B cell (primary cell): ENCODE measurements around the gene AGBL4. TPM values are rescaled to one million over a fixed set of nuclear protein-coding genes. Genes with fewer than 3 reads are reported as not detected.

Experiments used
- ATAC-seq: fragments of 200-7000 bp; cut with Tn5 transposase; one replicate; pipeline ENCODE4 v1.10.0; 2021; ENCODE audit warnings: low read depth, mild to moderate bottlenecking, moderate number of reproducible peaks, moderate library complexity
- CTCF ChIA-PET: fragments of 350-600 bp; sonication (Branson Sonifier 250); formaldehyde crosslinking; loops from one replicate; lab custom pipeline; 2021; ENCODE audit warnings: antibody characterized with exemption, inconsistent platforms; lab: Charles Lee
- POLR2A ChIA-PET: fragments of 350-600 bp; sonication (Branson Sonifier 250); formaldehyde crosslinking; loops from one replicate; lab custom pipeline; 2021; ENCODE audit warnings: antibody characterized with exemption; lab: Charles Lee
- DNase-seq: peaks from one replicate; pipeline ENCODE4 v3.0.0; 2013
- H2AFZ ChIP-seq: 2 replicates; pipeline ENCODE4 v1.6.1; 2012; ENCODE audit warnings: mild to moderate bottlenecking, low read depth, low read length; ENCODE audit not compliant: insufficient read depth, poor library complexity, severe bottlenecking
- H3K27ac ChIP-seq, 2 donors: 1 replicate in 1 of 2; 2 replicates in 1 of 2; pipeline ENCODE4 v1.5.1; 2012 to 2013; ENCODE audit warnings: low read length in 2 of 2, mild to moderate bottlenecking in 2 of 2, moderate library complexity in 1 of 2
- H3K27me3 ChIP-seq, 4 experiments: fragments of 200-600 bp in 1 of 4; sonication (generic) in 1 of 4; replicated peaks in 1 of 4; 1 replicate in 2 of 4; 2 replicates in 2 of 4; pipeline versions ENCODE4 v1.6.1 to v1.7.0; 2013 to 2016; ENCODE audit warnings: low read length in 3 of 4, mild to moderate bottlenecking in 2 of 4, mixed read lengths in 1 of 4, moderate library complexity in 1 of 4; ENCODE audit not compliant: insufficient read depth in 4 of 4, control insufficient read depth in 3 of 4; ENCODE audit errors: control extremely low read depth in 1 of 4
- H3K36me3 ChIP-seq, 2 experiments: replicated peaks in 1 of 2; 1 replicate in 1 of 2; 2 replicates in 1 of 2; pipeline versions ENCODE4 v1.6.1 to v1.7.1; 2013; ENCODE audit warnings: low read length in 1 of 2; ENCODE audit not compliant: insufficient read depth in 2 of 2, control insufficient read depth in 1 of 2; ENCODE audit errors: control extremely low read depth in 1 of 2, extremely low read depth in 1 of 2
- H3K4me1 ChIP-seq, 2 donors: fragments of 200-600 bp in 1 of 2; sonication (generic) in 1 of 2; 1 replicate in 1 of 2; 2 replicates in 1 of 2; pipeline versions ENCODE4 v1.5.1 to v1.6.1; 2013 to 2017; ENCODE audit warnings: low read length in 2 of 2; ENCODE audit not compliant: control insufficient read depth in 2 of 2, insufficient read depth in 2 of 2
- H3K4me2 ChIP-seq: replicated peaks from 2 replicates; pipeline ENCODE3; 2012; ENCODE audit warnings: mild to moderate bottlenecking, low read depth, low read length; ENCODE audit not compliant: poor library complexity, severe bottlenecking
- H3K4me3 ChIP-seq, 5 experiments: fragments of 200-600 bp in 1 of 5; sonication (generic) in 1 of 5; 1 replicate in 3 of 5; 2 replicates in 2 of 5; pipeline versions ENCODE4 v1.5.1 to v1.7.0; 2011 to 2016; ENCODE audit warnings: low read length in 4 of 5, mild to moderate bottlenecking in 4 of 5, low read depth in 2 of 5, control low read depth in 1 of 5, moderate library complexity in 1 of 5; ENCODE audit not compliant: insufficient read depth in 1 of 5; ENCODE audit errors: control extremely low read depth in 1 of 5, extremely low read depth in 1 of 5
- H3K79me2 ChIP-seq: fragments of 200-600 bp; sonication (generic); one replicate; pipeline ENCODE4 v1.6.0; 2016; ENCODE audit warnings: low read length; ENCODE audit not compliant: control insufficient read depth, insufficient read depth
- H3K9ac ChIP-seq: fragments of 200-600 bp; sonication (generic); 2 replicates; pipeline ENCODE4 v1.6.1; 2017; ENCODE audit warnings: mild to moderate bottlenecking, low read length, moderate library complexity
- H3K9me3 ChIP-seq, 3 donors: one replicate each; pipeline versions ENCODE4 v1.6.1 to v1.7.1; 2013; ENCODE audit warnings: low read length in 2 of 3; ENCODE audit not compliant: control insufficient read depth in 2 of 3, insufficient read depth in 1 of 3; ENCODE audit errors: control extremely low read depth in 1 of 3
- H4K20me1 ChIP-seq: 2 replicates; pipeline ENCODE4 v1.6.0; 2012; ENCODE audit warnings: mild to moderate bottlenecking, low read length; ENCODE audit not compliant: insufficient read depth, control insufficient read depth, poor library complexity, severe bottlenecking
- H3K27ac Mint-ChIP-seq: one replicate; pipeline ENCODE4 v1.8.0; 2021; ENCODE audit warnings: mixed read lengths
- H3K27me3 Mint-ChIP-seq: one replicate; pipeline ENCODE4 v1.8.0; 2021; ENCODE audit warnings: mixed read lengths
- H3K4me1 Mint-ChIP-seq: one replicate; pipeline ENCODE4 v1.8.0; 2021; ENCODE audit warnings: mixed read lengths
- H3K4me3 Mint-ChIP-seq: one replicate; pipeline ENCODE4 v1.8.0; 2021; ENCODE audit warnings: mixed read lengths
- H3K9me3 Mint-ChIP-seq: one replicate; pipeline ENCODE4 v1.8.0; 2022; ENCODE audit warnings: mixed read lengths; ENCODE audit not compliant: insufficient read depth
- EZH2 ChIP-seq: IDR thresholded peaks from 2 replicates; pipeline ENCODE4 v1.6.1; 2012; ENCODE audit warnings: borderline replicate concordance, low read depth, mild to moderate bottlenecking, moderate library complexity, low read length; ENCODE audit not compliant: insufficient read depth, poor library complexity, severe bottlenecking
- WGBS: methylation state at CpG from one replicate; pipeline ENCODE4 v1.1.5; 2013; ENCODE audit warnings: missing lambda C conversion rate; ENCODE audit not compliant: insufficient coverage; 5-methylcytosine and 5-hydroxymethylcytosine counted together
- intact Hi-C: fragments of 100-400 bp; cut with micrococcal nuclease; formaldehyde crosslinking; loops from one replicate; pipeline ENCODE4 v1.10.0; 2022
- polyA plus RNA-seq: library from polyadenylated mRNA; depleted of rRNA; stranded (reverse); fragments of >200 nt; gene quantifications from 2 replicates; pipeline ENCODE4 v1.2.3, GENCODE V29; 2012
- total RNA-seq, 2 donors: library from RNA; stranded (reverse); fragments of 120-200 nt in 1 of 2; gene quantifications; 1 replicate in 1 of 2; 2 replicates in 1 of 2; pipeline versions ENCODE4 v1.2.3 to v1.2.4, GENCODE V29; 2013 to 2022
- TF ChIP-seq, protein P1 (sequence below): fragments of 200-600 bp; IDR thresholded peaks from one replicate; pipeline ENCODE4 v1.8.0; 2022; ENCODE audit warnings: antibody characterized with exemption, mild to moderate bottlenecking

The AGBL4 gene
- total and polyA plus RNA-seq, 2 donors (not counting 1 experiment from before 2014, with no cell fraction given): 0.07 to 0.12 TPM

DNA sequence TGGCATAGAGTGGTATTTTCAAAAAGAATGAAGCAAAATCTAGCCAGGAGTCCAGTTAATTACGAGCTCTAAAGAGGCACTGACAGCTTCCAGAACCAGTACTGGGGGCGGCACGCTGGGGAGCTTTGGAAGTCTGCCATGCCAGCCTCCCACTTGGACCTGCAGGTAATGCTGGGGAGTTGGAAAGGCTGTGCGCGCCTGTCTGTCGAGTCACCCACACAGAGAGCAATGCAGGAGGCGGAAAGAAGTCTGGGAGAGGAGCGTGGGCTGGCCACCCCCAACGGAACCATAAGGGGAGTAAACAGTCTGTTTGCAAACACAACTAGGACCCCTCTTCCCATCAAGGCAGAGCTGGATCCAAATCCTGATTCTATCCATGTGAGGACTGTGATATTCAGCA lies 1331.5 kb downstream of the AGBL4 start:
- Histone ChIP-seq H3K9me3 (no peaks in the 10 kb centered on the region), H3K4me2 (no peak overlapping the region), H3K79me2 (no peaks in the 10 kb centered on the region), H3K4me3 (no peak overlapping the region), H3K27ac (no peak overlapping the region), H3K36me3 (no peaks in the 10 kb centered on the region), H3K4me1 (no peaks in the 10 kb centered on the region), H3K9ac (no peak overlapping the region), H4K20me1 (no peaks in the 10 kb centered on the region), H2AFZ (no peak overlapping the region), H3K27me3 (no peaks in the 10 kb centered on the region)
- Mint-ChIP-seq H3K4me3 (no peak overlapping the region), H3K4me1 (peaks cover 2% of the 10 kb centered on the region), H3K9me3 (no peaks in the 10 kb centered on the region), H3K27ac (no peak overlapping the region), H3K27me3 (peaks cover 11% of the 10 kb centered on the region)
- 93% methylated on average over 9 of the region's 9 CpGs for WGBS
- DNase-seq (no peak), ATAC-seq (no peak)
- intact Hi-C loops: no loop called here
- ChIA-PET POLR2A (no interaction called here), CTCF (interaction anchor here (1.5 kb wide), 1 partner anchor 125 kb away, joined by 3 read pairs; no protein-coding TSS in a partner anchor)
- TF ChIP-seq, protein P1, sequence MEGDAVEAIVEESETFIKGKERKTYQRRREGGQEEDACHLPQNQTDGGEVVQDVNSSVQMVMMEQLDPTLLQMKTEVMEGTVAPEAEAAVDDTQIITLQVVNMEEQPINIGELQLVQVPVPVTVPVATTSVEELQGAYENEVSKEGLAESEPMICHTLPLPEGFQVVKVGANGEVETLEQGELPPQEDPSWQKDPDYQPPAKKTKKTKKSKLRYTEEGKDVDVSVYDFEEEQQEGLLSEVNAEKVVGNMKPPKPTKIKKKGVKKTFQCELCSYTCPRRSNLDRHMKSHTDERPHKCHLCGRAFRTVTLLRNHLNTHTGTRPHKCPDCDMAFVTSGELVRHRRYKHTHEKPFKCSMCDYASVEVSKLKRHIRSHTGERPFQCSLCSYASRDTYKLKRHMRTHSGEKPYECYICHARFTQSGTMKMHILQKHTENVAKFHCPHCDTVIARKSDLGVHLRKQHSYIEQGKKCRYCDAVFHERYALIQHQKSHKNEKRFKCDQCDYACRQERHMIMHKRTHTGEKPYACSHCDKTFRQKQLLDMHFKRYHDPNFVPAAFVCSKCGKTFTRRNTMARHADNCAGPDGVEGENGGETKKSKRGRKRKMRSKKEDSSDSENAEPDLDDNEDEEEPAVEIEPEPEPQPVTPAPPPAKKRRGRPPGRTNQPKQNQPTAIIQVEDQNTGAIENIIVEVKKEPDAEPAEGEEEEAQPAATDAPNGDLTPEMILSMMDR: no peak
- TF ChIP-seq EZH2: no peak

DNA sequence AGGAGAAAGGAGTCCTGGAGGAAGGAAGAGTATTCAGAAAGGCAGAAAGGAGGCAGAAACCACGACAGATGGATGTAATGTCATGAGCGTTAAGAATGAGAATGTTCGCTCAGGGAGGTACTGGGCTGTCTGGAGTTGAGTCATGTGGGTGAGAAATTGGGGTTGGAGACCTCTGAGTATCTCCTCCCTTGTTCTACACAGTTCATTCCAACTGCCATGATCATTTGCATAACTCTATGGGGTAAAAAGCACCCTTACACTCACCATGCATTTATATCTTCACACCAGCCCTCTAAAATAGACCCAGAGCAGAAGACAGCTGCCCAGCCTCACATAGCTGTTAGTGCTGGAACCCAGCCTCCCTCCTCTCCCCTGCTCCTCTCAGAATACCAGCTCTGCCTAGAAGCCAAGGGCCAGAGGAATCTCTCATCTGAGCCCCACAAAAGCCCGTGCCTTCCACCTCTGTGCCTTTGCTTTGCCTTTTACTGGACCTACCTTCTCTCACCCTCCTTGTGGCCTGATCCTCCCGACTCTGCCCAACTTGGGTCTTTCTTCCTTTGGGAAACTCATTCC lies 1332.2 kb downstream of the AGBL4 start:
- Histone ChIP-seq H3K4me3 (no peak overlapping the region), H2AFZ (no peak overlapping the region), H3K27ac (no peak overlapping the region), H3K9ac (no peak overlapping the region), H3K4me1 (no peaks in the 10 kb centered on the region), H3K27me3 (no peaks in the 10 kb centered on the region), H3K36me3 (no peaks in the 10 kb centered on the region), H3K9me3 (no peaks in the 10 kb centered on the region), H4K20me1 (no peaks in the 10 kb centered on the region), H3K79me2 (no peaks in the 10 kb centered on the region), H3K4me2 (no peak overlapping the region)
- peaks cover 8% of the 10 kb centered on the region for H3K27me3 Mint-ChIP-seq
- no peak for ATAC-seq
- intact Hi-C loops: no loop called here
- H3K4me1 Mint-ChIP-seq: peaks cover 2% of the 10 kb centered on the region
- H3K9me3 Mint-ChIP-seq: no peaks in the 10 kb centered on the region
- no peak for DNase-seq
- H3K4me3 Mint-ChIP-seq: no peak overlapping the region
- TF ChIP-seq, protein P1: no peak
- TF ChIP-seq EZH2: no peak
- ChIA-PET POLR2A (no interaction called here), CTCF (interaction anchor here (1.5 kb wide), 1 partner anchor 126 kb away, joined by 3 read pairs; no protein-coding TSS in a partner anchor)
- no peak overlapping the region for H3K27ac Mint-ChIP-seq
- WGBS: 65% methylated on average over 4 of the region's 5 CpGs
